HEK293T (cell line): ENCODE measurements around the gene EFR3B.

ENCODE experiments used
- BHLHE40 ChIP-seq: fragments of 450-650 bp; IDR thresholded peaks from 2 replicates; pipeline ENCODE4 v1.6.1; 2016; ENCODE audit warnings: mild to moderate bottlenecking, moderate library complexity, borderline replicate concordance
- FOXM1 ChIP-seq: fragments of 450-650 bp; IDR thresholded peaks from 2 replicates; pipeline ENCODE4 v1.6.1; 2017; ENCODE audit warnings: mild to moderate bottlenecking, borderline replicate concordance
- NFRKB ChIP-seq: fragments of 450-650 bp; IDR thresholded peaks from 2 replicates; pipeline ENCODE4 v1.6.1; 2016; ENCODE audit warnings: mild to moderate bottlenecking, moderate library complexity

DNA sequence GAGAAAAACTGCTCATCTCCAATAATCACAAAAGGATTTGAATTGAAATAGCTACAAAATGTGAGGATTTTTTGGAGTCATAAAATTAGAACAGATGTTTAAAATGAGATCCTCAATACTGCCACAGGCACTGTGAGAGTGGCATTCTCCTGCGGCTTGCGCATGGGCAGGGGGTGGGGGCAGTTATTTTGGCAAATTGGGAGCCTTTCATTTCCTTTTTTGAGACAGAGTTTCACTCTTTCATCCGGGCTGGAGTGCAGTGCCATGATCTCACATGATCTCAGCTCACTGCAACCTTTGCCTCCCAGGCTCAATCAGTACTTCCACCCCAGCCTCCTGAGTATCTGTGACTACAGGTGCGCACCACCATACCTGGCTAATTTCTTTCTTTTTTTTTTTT lies 84.1 kb downstream of the EFR3B start:
- no peak for TF ChIP-seq FOXM1
- no peak for TF ChIP-seq NFRKB
- TF ChIP-seq BHLHE40, result no peak
